Inflammatory macrophage treated with lipopolysaccharide for 1 hour (primary cell): ENCODE results near the gene ADRB2.
A peak's percentile ranks its signal among the peaks of the same experiment; 100 is the strongest.

Experiments
- DNase-seq, 2 donors: peaks; one replicate each; pipeline ENCODE4 v3.0.0-alpha.2; 2020 to 2022

ADRB2 gene

DNA sequence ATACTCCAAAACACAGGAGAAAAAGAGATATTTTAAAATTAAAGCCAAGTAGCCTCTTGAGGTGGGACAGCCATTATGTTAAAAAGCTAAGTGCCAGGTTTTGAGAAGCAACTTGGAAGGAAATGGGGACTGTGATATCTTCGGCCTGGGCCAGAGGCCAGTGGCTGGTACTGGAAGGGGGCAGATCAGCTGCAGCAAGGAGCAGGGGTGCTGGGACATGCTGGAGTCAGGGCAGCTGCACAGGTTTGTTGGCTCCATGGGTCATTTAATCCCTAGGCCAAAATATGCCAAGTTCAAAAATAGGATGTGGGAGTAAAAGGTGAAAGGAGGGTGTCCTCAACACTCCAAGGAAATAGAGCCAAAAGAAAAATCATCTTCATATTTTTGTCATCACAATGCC lies 30.0 kb downstream of the ADRB2 start:
- DNase-seq: no peak

DNA sequence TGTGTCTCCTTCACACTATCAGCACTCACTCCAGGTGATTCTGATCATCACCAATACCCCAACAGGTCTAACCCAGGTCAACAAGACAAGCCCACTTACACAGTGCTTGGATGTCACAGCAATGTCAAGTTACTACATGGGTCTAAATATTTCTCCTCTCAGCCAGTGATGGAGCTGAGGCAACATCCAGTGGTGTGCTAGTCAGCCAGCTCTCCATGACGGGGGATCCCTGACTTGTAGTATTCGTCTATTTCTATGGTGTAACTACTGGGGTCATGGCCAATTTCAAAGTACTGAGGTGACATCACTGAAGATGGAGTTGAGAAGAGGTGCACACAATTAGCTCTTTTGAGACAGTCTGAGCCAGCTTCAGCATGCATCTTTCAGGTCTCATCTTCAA lies 31.1 kb downstream of the ADRB2 start:
- no peak for DNase-seq

DNA sequence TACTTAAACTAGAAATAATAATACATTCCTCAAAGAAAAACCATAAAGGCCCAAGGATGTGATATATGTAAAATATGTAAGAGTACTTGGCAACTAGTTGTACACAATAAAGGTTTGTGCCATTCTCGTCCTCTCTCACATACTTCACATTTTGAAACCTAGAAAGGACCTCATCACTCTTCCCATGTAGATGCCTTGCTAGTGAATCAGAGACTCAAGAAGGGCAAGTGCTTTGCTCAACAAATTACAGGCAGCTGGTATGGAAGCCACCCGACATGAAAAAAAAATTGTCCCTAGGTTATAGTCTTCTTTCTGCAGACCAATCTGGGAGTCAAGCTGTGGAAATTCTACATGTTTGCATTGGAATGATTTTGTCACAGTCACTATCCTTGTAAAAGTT lies 31.7 kb downstream of the ADRB2 start:
- no peak for DNase-seq

DNA sequence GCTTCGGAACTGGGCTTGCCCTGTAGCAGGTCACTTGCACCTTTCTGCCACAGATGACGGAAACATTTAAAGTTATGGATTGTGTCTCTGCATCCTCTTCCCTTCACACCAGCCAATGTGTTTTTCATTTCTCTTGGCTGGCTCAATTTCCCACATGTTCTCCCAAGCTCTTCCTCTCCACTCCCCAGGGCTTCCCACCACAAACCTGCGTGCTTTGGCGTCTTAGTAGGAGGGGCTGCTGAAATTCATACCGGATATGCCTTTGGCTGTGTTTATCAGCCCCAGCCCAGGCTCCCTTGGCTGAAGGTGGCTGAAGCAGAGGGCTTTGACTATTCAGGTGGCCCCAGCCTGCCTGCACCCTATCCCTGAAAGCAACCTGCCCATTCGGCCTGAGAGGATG lies 32.1 kb downstream of the ADRB2 start:
- no peak for DNase-seq

DNA sequence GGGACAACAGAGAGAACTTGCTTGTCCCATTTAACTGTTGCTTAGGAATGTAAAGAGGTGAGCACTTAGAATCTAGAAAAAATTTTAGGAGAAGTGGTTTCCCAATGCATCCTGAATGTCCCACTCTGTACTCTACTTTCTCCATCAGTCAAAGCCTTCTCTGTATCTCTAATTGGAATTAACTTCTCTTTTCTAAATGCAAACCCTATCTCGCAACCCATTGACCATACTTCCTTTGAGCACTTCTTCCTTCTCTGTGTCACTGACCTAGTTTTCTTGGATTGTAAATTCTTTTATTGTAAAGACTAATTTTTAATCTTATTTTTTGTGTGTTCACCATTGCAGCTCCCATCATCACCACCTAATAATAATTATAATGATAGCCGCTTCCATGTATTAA lies 33.3 kb downstream of the ADRB2 start:
- DNase-seq: peak; percentile 12 to 38

DNA sequence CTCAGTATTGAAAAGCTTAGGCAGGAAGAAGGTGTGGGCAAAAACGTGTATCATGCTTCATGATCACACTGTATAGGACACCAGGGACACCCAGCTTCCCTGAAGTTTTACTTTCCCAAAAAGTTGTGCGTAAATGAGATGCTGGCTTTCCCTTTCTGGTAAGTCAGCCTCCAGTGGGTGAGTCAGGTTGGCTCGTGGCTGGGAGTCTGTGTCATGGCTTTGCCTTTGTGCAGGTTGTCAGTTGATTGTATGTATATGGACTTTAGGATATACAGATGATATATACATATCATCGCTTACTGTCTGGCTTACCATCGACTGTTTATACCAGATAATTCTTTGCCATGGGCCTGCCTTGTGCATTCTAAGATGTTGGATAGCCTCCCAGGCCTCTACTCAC lies 34.2 kb downstream of the ADRB2 start:
- no peak for DNase-seq

DNA sequence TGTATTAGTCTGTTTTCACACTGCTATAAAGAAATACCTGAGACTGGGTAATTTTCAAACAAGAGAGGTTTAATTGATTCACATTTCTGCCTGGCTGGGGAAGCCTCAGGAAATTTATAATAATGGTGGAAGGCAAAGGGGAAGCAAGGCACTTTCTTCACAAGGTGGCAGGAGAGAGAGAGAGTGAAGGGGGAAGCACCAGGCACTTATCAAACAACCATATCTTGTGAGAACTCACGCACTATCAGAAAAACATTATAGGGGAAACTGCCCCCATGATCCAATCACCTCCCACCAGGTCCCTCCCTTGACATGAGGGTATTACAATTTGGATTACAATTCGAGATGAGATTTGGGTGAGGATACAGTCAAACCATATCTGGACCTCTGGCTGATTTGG lies 34.7 kb downstream of the ADRB2 start:
- no peak for DNase-seq

DNA sequence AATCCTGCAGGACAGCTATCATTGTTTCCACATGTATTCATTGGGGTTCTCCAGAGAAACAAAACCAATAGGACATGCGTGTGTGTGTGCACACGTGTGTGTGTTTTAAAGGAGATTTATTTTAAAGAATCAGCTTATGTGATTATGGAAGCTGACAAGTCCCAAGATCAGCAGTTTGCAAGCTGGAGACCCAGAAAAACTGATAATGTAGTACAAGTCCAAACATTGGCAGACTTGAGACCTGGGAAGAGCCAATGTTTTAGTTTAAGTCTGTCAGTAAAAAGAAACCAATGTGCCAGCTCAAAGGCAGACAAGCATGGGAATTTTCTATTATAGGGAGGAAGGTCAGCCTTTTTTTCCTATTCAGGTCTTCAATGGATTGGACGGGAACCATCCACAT lies 35.3 kb downstream of the ADRB2 start:
- no peak for DNase-seq

DNA sequence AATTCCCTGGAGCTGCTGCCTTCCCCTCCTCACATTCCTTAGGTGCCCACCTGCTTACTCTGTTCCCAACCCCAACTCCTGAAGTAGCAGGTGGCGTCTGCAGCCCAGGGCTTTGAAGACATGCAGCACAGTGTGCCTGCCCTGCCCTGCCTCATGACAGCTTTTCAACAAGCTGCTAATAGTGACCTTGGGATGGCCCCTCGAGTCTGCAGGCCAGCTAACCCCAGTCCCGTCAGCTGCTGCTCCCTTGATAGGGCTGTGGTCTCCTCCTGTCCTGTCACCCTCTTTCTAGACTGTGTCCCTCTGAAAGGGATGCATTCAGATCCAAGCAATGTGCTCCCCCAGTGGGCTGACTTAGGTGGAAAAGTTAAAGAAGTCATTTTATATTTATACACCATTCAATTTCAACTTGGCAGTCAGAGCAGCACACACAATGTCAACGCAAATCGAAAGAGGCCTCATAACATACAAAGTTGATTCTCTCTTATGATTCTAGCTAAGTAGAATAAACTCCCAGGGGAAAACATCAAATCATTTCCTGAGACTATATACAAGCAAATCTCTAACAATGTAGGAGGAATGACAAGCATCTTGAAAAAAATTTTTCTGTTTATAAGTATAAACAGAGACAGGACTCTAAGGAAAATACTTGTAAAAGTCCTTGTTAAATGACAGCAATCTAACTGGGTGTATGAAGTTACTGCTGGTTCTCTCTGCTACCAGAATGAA lies 37.9 kb downstream of the ADRB2 start:
- no peak for DNase-seq

DNA sequence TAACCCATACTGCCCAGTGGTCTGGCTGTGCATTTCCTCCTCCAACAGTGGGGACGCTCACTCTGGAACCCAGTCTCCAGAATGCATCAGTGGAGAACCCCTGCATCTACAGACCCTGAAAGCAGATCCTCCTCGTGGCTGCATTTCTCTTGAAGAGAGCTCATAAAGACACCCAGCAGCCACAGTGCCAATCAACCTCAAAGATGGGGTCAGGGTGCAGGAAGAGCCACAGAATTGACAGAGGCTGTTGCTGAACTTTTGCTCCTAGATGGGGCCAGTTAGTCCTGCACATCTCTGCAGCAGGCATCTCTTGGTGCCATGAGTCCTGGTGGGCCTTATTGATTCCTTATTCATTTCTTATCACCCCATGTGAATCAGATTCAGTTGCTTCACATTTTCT lies 39.6 kb downstream of the ADRB2 start:
- no peak for DNase-seq

DNA sequence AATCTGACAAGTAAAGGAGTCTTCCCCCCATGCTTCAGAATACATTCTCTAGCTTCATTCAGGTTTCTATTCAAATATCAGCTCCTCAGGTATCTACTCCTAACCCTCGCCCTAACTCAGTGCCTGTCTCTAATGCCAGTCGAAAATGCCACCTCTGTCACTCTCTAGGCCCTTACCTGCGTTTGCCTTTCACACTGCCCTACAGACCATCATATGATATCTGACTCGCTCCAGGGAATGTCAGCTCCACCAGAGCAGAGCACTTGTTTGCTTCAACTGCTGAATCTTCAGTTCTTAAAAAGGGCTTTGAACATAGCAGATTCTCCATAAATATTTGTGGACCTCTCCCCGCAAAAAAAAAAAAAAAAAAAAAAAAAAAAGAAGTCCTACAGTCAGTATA lies 46.7 kb downstream of the ADRB2 start:
- DNase-seq: no peak

DNA sequence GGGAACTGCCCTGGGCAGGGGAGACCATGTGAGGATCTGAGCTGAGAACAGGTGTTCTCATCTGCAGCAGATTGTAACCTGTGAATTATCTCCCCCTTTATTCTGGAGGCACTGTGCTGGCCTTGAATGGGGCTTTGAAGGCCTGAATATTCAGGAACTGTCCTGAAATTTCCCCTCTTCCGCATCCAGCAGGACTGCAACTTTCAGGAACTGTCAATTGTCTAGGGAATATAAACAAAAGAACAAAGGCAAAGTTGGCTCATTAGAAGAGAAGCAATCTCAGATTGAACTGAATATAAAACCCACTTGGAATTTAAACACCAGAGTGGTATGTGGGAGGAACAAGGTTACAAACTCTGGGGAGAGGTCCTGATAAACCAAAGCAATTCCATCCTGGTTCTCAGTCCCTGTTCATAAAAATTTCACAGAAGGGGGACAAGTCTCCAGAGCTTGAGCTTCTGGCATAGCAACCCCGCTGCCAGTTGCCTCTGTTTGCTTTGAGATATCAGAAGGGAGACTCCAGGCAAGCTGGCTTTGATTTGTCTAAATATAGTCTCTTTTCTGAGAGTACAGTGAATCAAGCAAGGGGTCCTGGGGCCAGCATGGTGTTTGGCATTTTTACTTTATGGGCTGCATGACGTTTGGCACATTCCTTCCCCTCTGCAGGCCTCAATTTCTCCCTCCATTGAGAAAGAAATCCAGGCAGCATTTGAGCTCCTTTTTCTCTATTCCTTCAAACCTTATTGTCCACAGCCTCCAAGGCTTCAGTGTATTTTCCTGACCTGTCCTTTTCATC lies 47.5 kb downstream of the ADRB2 start:
- no peak for DNase-seq

DNA sequence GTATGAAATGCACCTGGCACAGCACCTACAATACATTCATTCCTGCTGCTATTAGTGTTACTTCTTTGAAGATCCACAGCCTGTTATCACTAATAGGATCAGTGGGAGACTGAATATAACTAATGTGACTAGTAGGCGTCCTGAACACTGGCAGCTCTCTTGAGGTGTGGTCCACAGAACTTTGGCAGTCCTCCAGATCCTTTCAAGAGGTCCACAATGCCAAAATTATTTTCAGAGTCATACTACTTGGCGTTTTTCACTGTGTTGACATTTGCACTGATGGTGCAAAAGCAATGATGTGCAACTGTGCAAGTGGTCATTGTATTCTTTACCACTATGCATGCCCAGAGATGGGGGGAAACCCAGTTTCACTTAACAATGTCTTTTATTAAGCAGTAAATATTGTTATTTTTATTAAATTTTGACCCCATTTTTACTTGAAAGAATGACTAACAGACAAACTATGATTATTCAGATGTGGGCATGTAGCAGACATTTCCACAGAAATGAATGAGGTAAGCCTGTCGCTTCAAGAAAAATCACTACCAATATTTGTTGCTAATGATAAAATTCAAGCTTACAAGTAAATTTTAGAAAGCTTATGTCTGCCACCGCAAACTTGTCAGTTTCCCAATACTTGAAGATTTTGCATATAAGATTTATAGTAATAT lies 48.9 kb downstream of the ADRB2 start:
- DNase-seq: no peak

DNA sequence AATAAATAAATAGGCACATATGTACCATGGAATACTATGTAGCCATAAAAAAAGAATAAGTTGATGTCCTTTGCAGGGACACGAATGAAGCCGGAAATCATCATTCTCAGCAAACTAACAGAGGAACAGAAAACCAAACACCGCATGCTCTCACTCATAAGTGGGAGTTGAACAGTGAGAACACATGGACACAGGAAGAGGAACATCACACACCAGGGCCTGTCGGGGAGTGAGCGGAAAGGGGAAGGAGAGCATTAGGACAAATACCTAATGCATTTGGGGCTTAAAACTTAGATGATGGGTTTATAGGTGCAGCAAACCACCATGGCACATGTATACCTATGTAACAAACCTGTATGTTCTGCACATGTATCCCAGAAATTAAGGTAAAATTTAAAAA lies 51.0 kb downstream of the ADRB2 start:
- peak; percentile 34 to 41 for DNase-seq
